Cardiac ventricle fibroblast (primary cell): Measurements from ENCODE around the gene IMP4. TPM values are rescaled to one million over a fixed set of nuclear protein-coding genes. Genes with fewer than 3 reads are reported as not detected.

Experiments
- total RNA-seq: library from RNA; depleted of rRNA; stranded (reverse); fragments of >200 nt; gene quantifications from 2 replicates; pipeline ENCODE4 v1.2.3, GENCODE V29; 2015

The IMP4 gene
- total RNA-seq: 64.4 and 90.5 TPM in 2 replicates

GRCh38 chr2:130342533-130343275, at the start of gene IMP4:
IMP4 (plus strand) TSS chr2:130342897; CDS start chr2:130342933, 36 bp downstream.

GRCh38 chr2:130355578-130356431, 13.1 kb downstream of the IMP4 start, which contains the start of gene PTPN18:
PTPN18 (plus strand) TSS chr2:130356056; CDS start chr2:130356108, 52 bp downstream.

Other genes starting within 250 kb of the IMP4 start
- not detected in 2 replicates for gene POTEF, start 213.7 kb upstream of the IMP4 start, total RNA-seq
- gene CCDC74B, start 197.8 kb upstream of the IMP4 start, total RNA-seq: 7.4 and 22.7 TPM in 2 replicates
- 24.1 and 24.4 TPM in 2 replicates for gene SMPD4, start 161.3 kb upstream of the IMP4 start, total RNA-seq
- gene MZT2B, start 160.6 kb upstream of the IMP4 start, total RNA-seq: 152 and 168 TPM in 2 replicates
- not detected in 2 replicates for gene TUBA3E, start 144.5 kb upstream of the IMP4 start, total RNA-seq
- gene PTPN18, start 13.2 kb downstream of the IMP4 start, total RNA-seq: 17.6 and 30.6 TPM in 2 replicates
- not detected in 2 replicates for gene POTEI, start 166.4 kb downstream of the IMP4 start, total RNA-seq
- not detected in 2 replicates for gene CFC1B, start 178.3 kb downstream of the IMP4 start, total RNA-seq